IMR-90 (cell line): ENCODE measurements around the gene SLC16A7.

Experiments
- BHLHE40 ChIP-seq: fragments of 150-350 bp; IDR thresholded peaks from 2 replicates; pipeline ENCODE4 v1.6.1; 2016; ENCODE audit warnings: mild to moderate bottlenecking, low read depth, low read length
- CHD1 ChIP-seq: IDR thresholded peaks from 2 replicates; pipeline ENCODE4 v1.6.1; 2012; ENCODE audit warnings: low read depth, low read length, improper control_type of control experiment
- CTCF ChIP-seq: conservative IDR thresholded peaks from 2 replicates; pipeline ENCODE4 v1.5.1; 2012; ENCODE audit warnings: mild to moderate bottlenecking, low read depth, low read length, improper control_type of control experiment
- ELK1 ChIP-seq: fragments of 150-350 bp; IDR thresholded peaks from 2 replicates; pipeline ENCODE4 v1.6.1; 2016; ENCODE audit warnings: low read depth, mild to moderate bottlenecking, low read length, moderate library complexity, borderline replicate concordance
- POLR2A ChIP-seq: IDR thresholded peaks from 2 replicates; pipeline ENCODE4 v1.6.1; 2012; ENCODE audit warnings: mild to moderate bottlenecking, low read depth, low read length
- RAD21 ChIP-seq: IDR thresholded peaks from 2 replicates; pipeline ENCODE4 v1.6.1; 2012; ENCODE audit warnings: low read length, improper control_type of control experiment
- RCOR1 ChIP-seq: IDR thresholded peaks from 2 replicates; pipeline ENCODE4 v1.6.1; 2012; ENCODE audit warnings: mild to moderate bottlenecking, low read length, improper control_type of control experiment; ENCODE audit not compliant: insufficient replicate concordance
- SMC3 ChIP-seq: fragments of 150-350 bp; IDR thresholded peaks from 2 replicates; pipeline ENCODE4 v1.6.1; 2016; ENCODE audit warnings: low read depth, mild to moderate bottlenecking, antibody characterized with exemption, low read length, moderate library complexity
- USF2 ChIP-seq: fragments of 150-350 bp; IDR thresholded peaks from 2 replicates; pipeline ENCODE4 v1.6.1; 2017; ENCODE audit warnings: mild to moderate bottlenecking, antibody characterized with exemption, low read length, low read depth

- no peak for TF ChIP-seq RAD21
- TF ChIP-seq RCOR1: no peak
- no peak for TF ChIP-seq CTCF
- no peak for TF ChIP-seq POLR2A
- TF ChIP-seq SMC3: no peak
- TF ChIP-seq ELK1: no peak
- no peak for TF ChIP-seq USF2
- TF ChIP-seq CHD1: no peak
- no peak for TF ChIP-seq BHLHE40
These were observed 23.8 kb downstream of the SLC16A7 start for GRCh38 chr12:59619461-59620240.
